Frontal cortex (tissue), 4 donors: ENCODE data around the gene PPP1R37. TPM values are rescaled to one million over a fixed set of nuclear protein-coding genes. Genes with fewer than 3 reads are reported as not detected.

Experiments
- DNase-seq, 2 donors: peaks; one replicate each; pipeline ENCODE4 v3.0.0; 2012; ENCODE audit warnings: low spot score in 2 of 2
- FAIRE-seq: peaks from 2 replicates; lab custom pipeline; 2012; peaks lifted over from hg19 to GRCh38; lab: Jason Lieb, UNC
- total RNA-seq: library from RNA; depleted of rRNA; stranded (reverse); fragments of >200 nt; gene quantifications from one replicate; pipeline ENCODE4 v1.2.3, GENCODE V29; 2014
- donor health status: control.
- donor health status: control.
- donor health status: control.

PPP1R37 gene
- 24.1 TPM for total RNA-seq

DNA sequence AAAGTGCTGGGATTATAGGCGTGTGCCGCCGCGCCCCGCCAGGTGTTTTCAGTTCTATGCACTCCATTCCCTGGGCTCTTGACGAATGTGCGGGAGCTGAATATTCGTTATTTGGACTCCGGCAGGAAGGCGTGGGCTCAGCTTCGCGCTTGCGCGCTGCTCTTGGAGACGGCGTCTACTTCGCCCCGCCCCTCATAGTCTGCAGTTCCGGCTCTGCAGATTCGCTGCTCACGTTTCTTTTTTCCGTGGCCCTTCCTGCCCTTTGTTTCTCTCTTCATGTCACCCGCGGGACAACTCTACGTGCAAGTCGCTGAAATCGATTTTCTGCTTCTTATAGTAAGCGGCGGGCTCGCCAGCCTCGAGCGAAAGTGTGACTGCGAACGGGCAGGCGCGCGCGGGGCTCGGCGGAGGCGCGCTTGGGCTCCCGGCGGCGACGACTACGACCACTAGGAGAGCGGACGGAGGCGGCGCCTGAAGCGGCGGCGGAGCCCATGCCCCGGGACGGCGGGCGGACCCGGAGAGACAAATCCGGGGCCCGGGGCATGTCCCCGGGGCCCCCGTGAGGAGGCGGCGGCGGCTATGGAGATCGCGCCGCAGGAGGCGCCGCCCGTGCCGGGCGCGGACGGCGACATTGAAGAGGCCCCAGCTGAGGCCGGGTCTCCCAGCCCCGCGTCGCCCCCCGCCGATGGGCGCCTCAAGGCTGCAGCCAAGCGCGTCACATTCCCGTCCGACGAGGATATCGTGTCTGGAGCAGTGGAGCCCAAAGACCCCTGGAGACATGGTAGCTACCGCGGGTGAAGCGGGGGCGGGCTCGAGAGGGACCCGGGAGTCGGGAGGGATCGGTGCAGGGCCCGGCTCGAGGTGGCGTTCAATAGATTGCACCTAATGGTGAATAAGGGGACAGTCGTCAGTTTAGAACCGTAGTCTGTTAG is at the start of gene PPP1R37:
TSS of gene PPP1R37 (plus strand) at position 433 of the 932 bp plus-strand sequence. CDS start at position 580, 147 bp downstream.
- peak; percentile 94 to 95 for DNase-seq
- no peak for FAIRE-seq

DNA sequence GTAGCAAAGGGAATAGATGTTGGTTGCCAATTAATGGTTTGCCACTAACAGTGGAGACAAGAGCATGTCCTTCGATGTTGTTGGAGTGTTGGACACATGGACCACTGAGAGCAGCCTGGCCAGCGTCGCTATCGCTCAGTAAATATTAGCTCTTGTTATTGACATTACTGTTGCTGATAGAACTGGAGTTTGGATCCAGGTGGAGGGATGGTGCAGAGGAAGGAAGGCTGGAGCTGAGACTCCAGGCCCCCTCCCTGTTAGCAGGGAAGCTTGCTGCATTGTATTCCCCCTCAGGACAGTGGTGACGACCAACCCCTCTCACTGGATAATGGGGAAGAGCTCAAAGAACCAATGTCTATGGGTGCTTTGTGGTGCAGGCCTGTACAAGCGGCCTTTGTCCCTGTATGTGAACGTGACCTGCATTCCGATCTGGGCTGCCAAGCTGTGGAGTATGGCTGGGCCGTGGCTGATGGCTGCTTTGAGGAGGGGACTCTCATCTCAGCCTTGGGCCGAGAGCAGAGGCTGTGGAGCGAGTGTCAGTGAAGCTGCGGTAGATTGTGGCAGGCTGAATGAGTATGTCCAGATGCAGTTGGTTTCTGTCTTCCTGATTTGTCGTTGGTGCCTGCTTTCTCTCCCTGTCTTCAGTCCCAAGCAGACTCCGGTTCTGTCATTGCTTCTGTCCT is 47.2 kb upstream of the PPP1R37 start:
- DNase-seq = peak; percentile 62 to 70

DNA sequence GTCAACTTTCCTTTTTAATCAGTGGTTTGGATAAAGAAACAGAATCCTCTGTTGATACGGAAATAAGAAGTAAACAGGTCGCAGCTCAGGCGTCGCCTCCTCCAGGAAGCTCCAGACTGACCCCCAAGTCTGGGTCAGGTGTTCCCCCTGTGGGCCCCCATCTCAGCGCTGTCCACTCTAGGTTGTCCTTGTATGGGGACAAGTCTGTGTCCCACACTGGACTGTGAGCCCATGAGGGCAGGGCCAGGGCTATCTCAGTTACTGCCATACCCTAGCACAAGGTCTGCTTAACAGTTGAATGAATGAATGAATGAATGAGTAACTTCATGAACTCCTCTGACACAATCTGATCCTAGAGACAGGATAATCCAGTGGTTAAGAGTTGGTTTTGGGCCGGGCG is 46.6 kb upstream of the PPP1R37 start:
- FAIRE-seq (no peak), DNase-seq (no peak)

More for the DNA sequence above, 47.2 kb upstream of the PPP1R37 start:
- no peak for FAIRE-seq

- FAIRE-seq = no peak
- no peak for DNase-seq
These were observed 45.7 kb upstream of the PPP1R37 start for GRCh38 chr19:45047188-45047797.

DNA sequence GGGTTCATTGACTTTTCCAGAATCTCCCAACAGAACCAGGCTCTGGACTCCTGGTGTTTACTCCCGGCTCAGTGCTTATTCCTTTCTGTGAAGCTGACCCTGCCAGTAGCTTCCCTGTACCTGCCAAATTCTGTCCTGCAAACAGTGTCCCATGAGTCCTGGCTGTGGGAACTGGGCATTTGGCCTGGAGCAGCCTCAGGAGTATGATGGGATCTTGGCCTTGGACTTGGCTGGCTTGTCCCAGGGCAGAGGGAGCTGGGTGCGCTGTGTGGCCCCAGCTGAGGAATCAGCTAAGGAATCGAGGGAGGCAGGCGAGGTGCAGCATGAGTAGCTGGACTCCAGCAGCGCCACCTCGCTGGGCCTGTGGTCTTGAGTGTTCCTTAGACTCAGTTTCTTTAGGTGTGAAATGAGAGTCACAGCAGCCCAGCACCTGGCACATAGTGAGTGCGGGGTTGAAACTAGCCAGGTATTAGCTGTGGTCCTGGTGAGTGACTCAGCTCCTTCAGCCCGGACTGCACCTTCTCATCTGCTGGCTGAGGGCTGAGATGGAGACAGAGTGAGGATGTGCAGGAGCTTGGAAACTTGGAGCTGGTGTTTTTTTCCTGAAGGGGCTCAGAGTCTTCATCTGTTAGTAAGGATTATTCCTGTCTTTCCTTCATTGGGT is 43.8 kb upstream of the PPP1R37 start:
- no peak for DNase-seq
- FAIRE-seq = no peak

GRCh38 chr19:45050036-45050435 is 42.9 kb upstream of the PPP1R37 start:
- no peak for DNase-seq

GRCh38 chr19:45051929-45052579 is 40.9 kb upstream of the PPP1R37 start:
- FAIRE-seq (no peak), DNase-seq (no peak)

More at GRCh38 chr19:45050036-45050435, 42.9 kb upstream of the PPP1R37 start:
- FAIRE-seq = no peak

DNA sequence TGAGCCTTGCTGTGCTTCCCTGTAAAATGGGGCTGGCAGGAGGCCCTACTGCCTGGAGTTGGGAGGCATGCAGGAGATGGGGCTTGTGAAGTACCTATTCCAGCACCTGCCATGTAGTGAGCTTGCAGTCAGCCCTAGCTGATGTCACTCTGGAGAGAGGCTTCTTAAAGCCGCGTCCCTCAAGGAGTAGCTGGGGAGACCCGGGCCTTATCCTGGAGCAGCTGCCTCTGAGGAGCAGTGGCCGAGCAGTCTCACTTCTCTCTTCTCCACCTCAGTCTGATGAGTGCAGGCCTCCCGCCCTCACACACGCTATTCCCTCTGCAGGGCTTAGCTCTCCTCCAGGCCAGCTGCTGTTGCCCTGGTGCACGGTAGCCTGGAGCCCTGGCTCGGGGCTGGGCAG is 36.1 kb upstream of the PPP1R37 start:
- FAIRE-seq = no peak
- no peak for DNase-seq

GRCh38 chr19:45057444-45057843 is 35.5 kb upstream of the PPP1R37 start:
- FAIRE-seq = no peak
- DNase-seq = no peak

DNA sequence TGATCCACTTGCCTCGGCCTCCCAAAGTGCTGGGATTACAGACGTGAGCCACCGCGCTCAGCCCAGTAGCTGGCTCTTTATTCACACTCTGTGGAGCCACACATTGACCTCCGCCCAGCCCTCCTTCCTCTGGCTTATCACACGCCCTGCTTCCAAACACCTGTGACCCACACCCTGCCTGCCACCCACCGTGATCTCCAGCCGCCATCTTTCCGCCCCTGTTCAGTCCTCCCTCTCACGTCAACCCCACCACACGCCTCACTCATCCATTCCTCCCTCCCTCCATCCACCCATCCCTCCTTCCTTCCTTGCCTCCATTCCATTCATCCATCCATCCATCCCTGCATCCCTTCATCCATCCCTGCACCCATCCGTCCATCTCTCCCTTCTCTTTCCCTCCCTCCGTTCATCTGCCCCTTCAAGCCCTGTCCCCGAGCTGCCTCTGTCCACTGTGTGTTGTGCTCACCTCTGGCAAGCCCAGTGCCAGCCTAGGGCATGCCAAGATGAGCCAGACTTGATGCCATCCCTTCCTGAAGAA is 34.3 kb upstream of the PPP1R37 start:
- no peak for FAIRE-seq
- no peak for DNase-seq

DNA sequence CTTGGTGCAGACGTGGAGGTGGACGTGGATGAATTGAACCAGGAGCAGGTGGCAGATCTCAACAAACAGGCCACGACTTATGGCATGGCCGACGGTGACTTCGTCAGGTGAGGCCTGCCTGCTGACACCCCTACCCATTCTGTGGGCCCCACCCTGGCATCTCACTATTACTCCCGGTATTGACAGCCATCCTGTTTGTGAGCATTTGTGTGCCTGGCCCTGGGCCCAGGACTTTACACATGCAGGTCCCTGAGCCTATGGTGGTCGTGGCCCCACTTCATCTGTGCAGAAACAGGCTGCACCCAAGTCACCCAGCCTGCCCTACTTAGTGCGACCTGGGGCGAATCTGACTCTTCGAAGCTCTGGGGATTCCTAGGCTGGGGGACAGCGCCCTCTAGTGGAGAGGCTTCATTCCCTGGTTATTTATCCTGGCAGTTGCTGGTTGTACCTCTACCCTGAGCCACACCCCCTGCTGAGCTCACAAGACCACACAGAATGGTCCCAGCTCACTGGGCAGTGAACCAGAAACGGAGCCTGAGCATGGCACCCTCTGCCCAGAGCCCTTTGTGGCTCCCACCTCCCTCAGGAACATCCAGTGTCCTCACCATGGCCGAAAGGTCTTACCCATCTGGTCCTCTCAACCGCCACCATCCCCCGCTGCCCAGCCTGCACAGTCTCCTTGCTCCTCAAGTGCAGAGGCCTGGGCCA is 33.6 kb upstream of the PPP1R37 start:
- FAIRE-seq (no peak), DNase-seq (peak; percentile 76 to 80)

GRCh38 chr19:45061965-45062364 is 31.0 kb upstream of the PPP1R37 start:
- no peak for FAIRE-seq
- DNase-seq = no peak

- FAIRE-seq (no peak), DNase-seq (peak in 1 of 2 donors; percentile 7)
These were observed 28.9 kb upstream of the PPP1R37 start for GRCh38 chr19:45063851-45064801.

DNA sequence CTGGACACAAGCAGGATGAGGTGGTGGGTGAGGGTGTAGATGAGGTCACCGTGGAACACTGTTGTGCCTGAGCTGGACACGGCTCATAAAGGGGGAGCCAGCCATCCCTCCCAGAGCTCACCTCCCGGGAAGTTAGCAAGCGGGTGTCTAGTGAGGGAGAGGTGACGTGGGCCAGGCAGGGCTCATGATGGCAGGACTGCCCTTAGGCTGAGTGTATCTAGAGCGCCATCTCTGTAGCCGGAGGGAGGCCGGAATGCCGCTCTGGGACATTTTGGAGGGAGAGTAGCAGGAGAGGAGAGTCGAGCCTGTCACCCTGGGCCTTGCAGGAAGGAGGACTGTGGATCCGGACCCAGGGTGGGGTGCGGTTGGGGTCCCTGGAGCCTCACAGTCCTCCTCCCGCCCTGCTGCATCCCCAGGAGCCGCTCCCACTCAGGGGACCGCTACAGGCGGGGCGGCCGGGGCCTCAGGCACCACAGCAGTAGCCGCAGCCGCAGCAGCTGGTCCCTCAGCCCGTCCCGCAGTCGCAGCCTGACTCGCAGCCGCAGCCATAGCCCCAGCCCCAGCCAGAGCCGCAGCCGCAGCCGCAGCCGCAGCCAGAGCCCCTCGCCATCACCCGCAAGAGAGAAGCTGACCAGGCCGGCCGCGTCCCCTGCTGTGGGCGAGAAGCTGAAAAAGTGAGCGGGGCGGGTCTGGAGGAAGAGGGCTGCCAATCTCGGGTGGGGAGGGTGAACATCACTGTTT is 25.9 kb upstream of the PPP1R37 start:
- FAIRE-seq (no peak), DNase-seq (peak in 1 of 2 donors; percentile 26)

GRCh38 chr19:45068041-45068440 is 24.9 kb upstream of the PPP1R37 start:
- DNase-seq = peak in 1 of 2 donors; percentile 6
- FAIRE-seq = no peak

GRCh38 chr19:45069056-45069455 is 23.9 kb upstream of the PPP1R37 start:
- no peak for FAIRE-seq
- peak in 1 of 2 donors; percentile 24 for DNase-seq

DNA sequence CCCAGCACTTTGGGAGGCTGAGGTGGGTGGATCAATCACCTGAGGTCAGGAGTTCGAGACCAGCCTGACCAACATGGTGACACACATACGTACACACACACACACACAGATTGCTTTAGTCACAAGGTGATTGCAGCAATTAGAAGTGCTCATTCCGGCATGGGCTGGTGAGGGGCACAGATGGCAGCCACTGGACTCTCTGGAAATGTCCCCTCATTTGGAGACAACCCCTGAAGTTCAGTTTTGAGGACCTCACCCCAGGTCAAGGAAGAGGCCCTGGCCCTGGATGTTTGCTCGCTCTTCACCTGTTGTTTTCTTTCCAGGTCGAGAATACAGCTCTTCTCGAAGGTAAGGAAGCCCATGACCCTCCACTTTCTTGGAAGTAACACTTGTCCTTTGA is 22.8 kb upstream of the PPP1R37 start:
- FAIRE-seq = no peak
- DNase-seq = no peak
